Stimulated activated naive CD8-positive, alpha-beta T cell treated with anti-CD3 and anti-CD28 coated beads, Interleukin-15, Interleukin-2, amounts not matched to agents 100 ng/mL and 50 ng/mL, for 24 hours (primary cell): ENCODE results near the gene LMX1A.

Experiments
- H3K27ac Mint-ChIP-seq: one replicate; pipeline ENCODE4 v1.8.0; 2021; ENCODE audit warnings: mild to moderate bottlenecking, mixed read lengths
- H3K27me3 Mint-ChIP-seq: one replicate; pipeline ENCODE4 v1.8.0; 2021; ENCODE audit warnings: mixed read lengths
- H3K36me3 Mint-ChIP-seq: one replicate; pipeline ENCODE4 v1.8.0; 2021; ENCODE audit warnings: low read depth, mixed read lengths
- H3K4me1 Mint-ChIP-seq: one replicate; pipeline ENCODE4 v1.8.0; 2021; ENCODE audit warnings: low read depth, mixed read lengths
- H3K4me3 Mint-ChIP-seq: one replicate; pipeline ENCODE4 v1.8.0; 2021; ENCODE audit warnings: mild to moderate bottlenecking, mixed read lengths
- H3K9me3 Mint-ChIP-seq: one replicate; pipeline ENCODE4 v1.8.0; 2021; ENCODE audit warnings: mixed read lengths

Gene LMX1A

DNA sequence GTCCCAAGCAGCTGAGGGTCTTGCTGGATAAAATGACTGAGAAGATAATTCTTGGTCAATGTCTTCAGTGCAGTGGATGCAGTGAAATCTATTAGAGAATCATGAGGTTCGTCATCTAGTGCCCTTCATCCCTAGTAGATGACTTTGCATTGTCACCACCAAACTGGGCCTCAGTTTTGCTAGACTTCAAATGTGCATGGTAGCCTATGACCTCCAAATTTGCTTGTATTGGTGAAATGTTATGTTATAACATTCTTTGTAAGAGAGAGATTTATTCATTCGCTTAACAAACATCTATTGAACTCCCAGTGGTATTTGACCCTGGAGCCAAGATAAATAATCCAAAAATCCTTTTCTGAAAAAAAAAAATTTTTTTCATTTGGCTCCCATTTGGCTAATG lies 183.8 kb downstream of the LMX1A start:
- H3K27ac Mint-ChIP-seq, result no peak overlapping the region
- H3K9me3 Mint-ChIP-seq, result peaks cover 4% of the 10 kb centered on the region
- H3K36me3 Mint-ChIP-seq, result no peaks in the 10 kb centered on the region
- H3K4me3 Mint-ChIP-seq, result no peak overlapping the region
- no peaks in the 10 kb centered on the region for H3K4me1 Mint-ChIP-seq
- peaks cover 17% of the 10 kb centered on the region for H3K27me3 Mint-ChIP-seq

- Mint-ChIP-seq H3K4me1 (no peaks in the 10 kb centered on the region), H3K4me3 (no peak overlapping the region), H3K27ac (no peak overlapping the region), H3K36me3 (no peaks in the 10 kb centered on the region), H3K9me3 (peaks cover 4% of the 10 kb centered on the region), H3K27me3 (peaks cover 20% of the 10 kb centered on the region)
Observed at GRCh38 chr1:165169729-165170128, 186.8 kb downstream of the LMX1A start.

- Mint-ChIP-seq H3K27ac (no peak overlapping the region), H3K4me1 (no peaks in the 10 kb centered on the region), H3K36me3 (no peaks in the 10 kb centered on the region), H3K27me3 (peaks cover 20% of the 10 kb centered on the region), H3K4me3 (no peak overlapping the region), H3K9me3 (no peaks in the 10 kb centered on the region)
Observed at GRCh38 chr1:165169028-165169427, 187.5 kb downstream of the LMX1A start.

DNA sequence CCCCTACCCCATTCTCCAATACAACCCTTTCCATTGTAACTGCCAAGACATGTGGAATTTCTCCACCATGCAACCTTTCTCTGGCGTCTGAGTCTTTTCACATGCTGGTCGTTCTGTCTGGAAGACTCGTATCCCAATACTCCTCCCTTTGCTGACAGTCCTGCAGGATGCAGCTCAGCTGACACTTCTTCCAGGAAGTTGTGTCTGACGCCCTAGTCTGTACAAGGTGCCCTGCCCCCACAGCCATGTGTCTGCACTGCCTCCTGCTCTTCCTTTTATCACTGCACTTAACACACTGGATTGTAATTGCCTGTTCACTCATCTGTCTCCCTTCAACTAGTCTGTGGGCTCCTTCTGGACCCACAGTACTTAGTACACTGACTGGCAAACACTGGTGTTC lies 188.0 kb downstream of the LMX1A start:
- H3K4me3 Mint-ChIP-seq, result no peak overlapping the region
- peaks cover 20% of the 10 kb centered on the region for H3K27me3 Mint-ChIP-seq
- H3K4me1 Mint-ChIP-seq, result no peaks in the 10 kb centered on the region
- H3K27ac Mint-ChIP-seq, result no peak overlapping the region
- no peaks in the 10 kb centered on the region for H3K36me3 Mint-ChIP-seq
- no peaks in the 10 kb centered on the region for H3K9me3 Mint-ChIP-seq

- H3K4me3 Mint-ChIP-seq, result no peak overlapping the region
- H3K27me3 Mint-ChIP-seq, result peaks cover 3% of the 10 kb centered on the region
- H3K27ac Mint-ChIP-seq, result no peak overlapping the region
- H3K9me3 Mint-ChIP-seq, result no peaks in the 10 kb centered on the region
- no peaks in the 10 kb centered on the region for H3K4me1 Mint-ChIP-seq
- no peaks in the 10 kb centered on the region for H3K36me3 Mint-ChIP-seq
Observed at GRCh38 chr1:165162671-165163241, 193.8 kb downstream of the LMX1A start.

- no peaks in the 10 kb centered on the region for H3K36me3 Mint-ChIP-seq
- H3K4me1 Mint-ChIP-seq, result no peaks in the 10 kb centered on the region
- H3K9me3 Mint-ChIP-seq, result peaks cover 7% of the 10 kb centered on the region
- no peak overlapping the region for H3K4me3 Mint-ChIP-seq
- peaks cover 3% of the 10 kb centered on the region for H3K27me3 Mint-ChIP-seq
- no peak overlapping the region for H3K27ac Mint-ChIP-seq
Observed at GRCh38 chr1:165161130-165161529, 195.4 kb downstream of the LMX1A start.

DNA sequence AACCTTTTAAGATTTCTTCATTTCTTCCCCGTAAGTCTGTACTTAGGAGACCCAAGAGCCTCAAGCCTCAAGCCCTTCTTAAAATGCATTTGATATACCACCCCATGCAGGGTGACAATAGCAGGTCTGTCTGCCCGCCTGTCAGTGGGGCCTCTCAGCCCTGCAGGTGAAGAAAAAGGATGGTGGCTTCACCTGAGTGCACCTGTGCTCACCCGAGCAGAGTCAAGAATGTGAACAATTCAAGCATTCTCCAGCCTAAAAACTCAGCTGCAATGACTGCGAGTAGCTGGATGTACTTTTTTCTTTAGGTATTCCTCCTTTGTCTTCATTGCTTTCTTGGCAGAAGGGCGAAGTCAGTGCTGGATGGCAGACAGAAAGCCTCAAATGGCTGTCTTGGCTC lies 203.3 kb downstream of the LMX1A start:
- Mint-ChIP-seq H3K27ac (no peak overlapping the region), H3K36me3 (no peaks in the 10 kb centered on the region), H3K4me3 (no peak overlapping the region), H3K27me3 (peaks cover 5% of the 10 kb centered on the region), H3K4me1 (no peaks in the 10 kb centered on the region), H3K9me3 (peaks cover 7% of the 10 kb centered on the region)

GRCh38 chr1:165152727-165153126 lies 203.8 kb downstream of the LMX1A start:
- H3K27me3 Mint-ChIP-seq, result peaks cover 5% of the 10 kb centered on the region
- H3K4me3 Mint-ChIP-seq, result no peak overlapping the region
- no peaks in the 10 kb centered on the region for H3K36me3 Mint-ChIP-seq
- H3K4me1 Mint-ChIP-seq, result no peaks in the 10 kb centered on the region
- H3K27ac Mint-ChIP-seq, result no peak overlapping the region
- peaks cover 7% of the 10 kb centered on the region for H3K9me3 Mint-ChIP-seq

GRCh38 chr1:165152109-165152508 lies 204.4 kb downstream of the LMX1A start:
- H3K4me1 Mint-ChIP-seq, result no peaks in the 10 kb centered on the region

More at GRCh38 chr1:165152109-165152508, 204.4 kb downstream of the LMX1A start:
- Mint-ChIP-seq H3K36me3 (no peaks in the 10 kb centered on the region), H3K9me3 (peaks cover 2% of the 10 kb centered on the region), H3K27me3 (peaks cover 5% of the 10 kb centered on the region), H3K27ac (no peak overlapping the region), H3K4me3 (no peak overlapping the region)
